ENCODE measurements around the gene GRK6.

The GRK6 gene

GRCh38 chr5:177448244-177448950 is 21.9 kb downstream of the GRK6 start:
- Histone ChIP-seq H3K4me3 (ENCODE audit: low read depth, low read length) (peak overlapping the region; percentile 66), H3K36me3 (peaks cover 8% of the 10 kb centered on the region; the same call in 1 of the 2 replicates), H3K9me3 (no peaks in the 10 kb centered on the region), H3K27me3 (no peaks in the 10 kb centered on the region), H3K4me1 (peaks cover 21% of the 10 kb centered on the region)
- DNase-seq, result no peak
- no peak for TF ChIP-seq CTCF (IDR thresholded peaks at IDR 0.05; ENCODE audit: low read depth, low read length)

- Histone ChIP-seq H3K9me3 (no peaks in the 10 kb centered on the region), H3K4me1 (peaks cover 26% of the 10 kb centered on the region), H3K36me3 (peaks cover 6% of the 10 kb centered on the region; the same call in 1 of the 2 replicates), H3K27me3 (no peaks in the 10 kb centered on the region), H3K4me3 (ENCODE audit: low read depth, low read length) (no peak overlapping the region)
- TF ChIP-seq CTCF (IDR thresholded peaks at IDR 0.05; ENCODE audit: low read depth, low read length), result no peak
- DNase-seq, result no peak
Measured at GRCh38 chr5:177449140-177450061, 22.9 kb downstream of the GRK6 start.

GRCh38 chr5:177450667-177451424 is 24.4 kb downstream of the GRK6 start:
- Histone ChIP-seq H3K27me3 (no peaks in the 10 kb centered on the region), H3K9me3 (no peaks in the 10 kb centered on the region), H3K36me3 (peaks cover 6% of the 10 kb centered on the region; the same call in 1 of the 2 replicates), H3K4me3 (ENCODE audit: low read depth, low read length) (no peak overlapping the region), H3K4me1 (peaks cover 26% of the 10 kb centered on the region)
- TF ChIP-seq CTCF (IDR thresholded peaks at IDR 0.05; ENCODE audit: low read depth, low read length), result no peak
- DNase-seq, result no peak

GRCh38 chr5:177452688-177453638 is 26.5 kb downstream of the GRK6 start:
- H3K36me3 ChIP-seq, result peaks cover 15% of the 10 kb centered on the region
- TF ChIP-seq CTCF (IDR thresholded peaks at IDR 0.05; ENCODE audit: low read depth, low read length), result no peak; the same call in 1 of the 2 replicates
- no peaks in the 10 kb centered on the region for H3K9me3 ChIP-seq
- DNase-seq, result peak; percentile 64
- H3K4me3 ChIP-seq (ENCODE audit: low read depth, low read length), result peak overlapping the region; percentile 73; the same call in 1 of the 2 replicates
- H3K4me1 ChIP-seq, result peaks cover 33% of the 10 kb centered on the region
- H3K27me3 ChIP-seq, result no peaks in the 10 kb centered on the region

- TF ChIP-seq CTCF (IDR thresholded peaks at IDR 0.05; ENCODE audit: low read depth, low read length), result no peak
- no peaks in the 10 kb centered on the region for H3K27me3 ChIP-seq
- peaks cover 25% of the 10 kb centered on the region for H3K36me3 ChIP-seq
- no peaks in the 10 kb centered on the region for H3K9me3 ChIP-seq
- peak; percentile 63 for DNase-seq
- H3K4me3 ChIP-seq (ENCODE audit: low read depth, low read length), result peak overlapping the region; percentile 73
- peaks cover 34% of the 10 kb centered on the region for H3K4me1 ChIP-seq
Measured at GRCh38 chr5:177453852-177454396, 27.4 kb downstream of the GRK6 start.
